H1 (cell line): ENCODE data around the gene CACNA1C. TPM values are rescaled to one million over a fixed set of nuclear protein-coding genes. Genes with fewer than 3 reads are reported as not detected.

Source experiments
- BCL11A ChIP-seq, 2 experiments: IDR thresholded peaks; one replicate each; pipeline ENCODE4 v1.6.1; 2011; ENCODE audit warnings: low read depth in 2 of 2, low read length in 2 of 2, mild to moderate bottlenecking in 2 of 2
- CBX5 ChIP-seq: fragments of 300-800, 300-1000 bp; sonication (generic); IDR thresholded peaks from 2 replicates; pipeline ENCODE4 v1.7.1; 2016; ENCODE audit warnings: antibody characterized with exemption, low read length, low read depth
- RBBP5 ChIP-seq: IDR thresholded peaks from 2 replicates; pipeline ENCODE4 v1.7.1; 2012; ENCODE audit warnings: low read depth, mild to moderate bottlenecking, inconsistent platforms, low read length, moderate library complexity, borderline replicate concordance
- SIRT6 ChIP-seq: IDR thresholded peaks from one replicate; pipeline ENCODE4 v1.7.1; 2012; ENCODE audit warnings: low read length, inconsistent platforms
- polyA plus RNA-seq, 7 experiments: library from polyadenylated mRNA; depleted of rRNA in 3 of 7; stranded (reverse) in 5 of 7; unstranded in 2 of 7; fragments of >200 nt in 5 of 7; fragments of 200-250 nt in 2 of 7; gene quantifications; 1 replicate in 5 of 7; 2 replicates in 1 of 7; 4 replicates in 1 of 7; pipeline versions ENCODE4 v1.2.1 to v1.2.3, GENCODE V29; 2011 to 2013; ENCODE audit warnings: missing spikeins in 2 of 7, mixed read lengths in 2 of 7
- total RNA-seq: library from RNA; stranded (reverse); fragmentation: NEBNext Ultra II Directional; extraction: Animal tissue kit (Norgen Biotek cat#: 25700); gene quantifications from 2 replicates; pipeline ENCODE4 v1.2.1, GENCODE V29; 2021

CACNA1C gene
- total and polyA plus RNA-seq, 2 of the 8 experiments (the other 6 are each of a cell fraction or from before 2014, with no cell fraction given): 1.3 TPM

- TF ChIP-seq CBX5: no peak
- no peak for TF ChIP-seq BCL11A (IDR thresholded peaks at IDR 0.05; ENCODE audit: low read depth in 2 of 2, low read length in 2 of 2)
- TF ChIP-seq SIRT6: no peak
- TF ChIP-seq RBBP5: no peak
Measured at GRCh38 chr12:2224961-2225360, 172.2 kb downstream of the CACNA1C start (continued).
